ENCODE measurements around the gene TRNAU1AP.
"Not testable (repeated sequence)": the region's sequence is repeated elsewhere in the genome, so short reads cannot be mapped to it uniquely, and the experiment has no call there.

The TRNAU1AP gene

DNA sequence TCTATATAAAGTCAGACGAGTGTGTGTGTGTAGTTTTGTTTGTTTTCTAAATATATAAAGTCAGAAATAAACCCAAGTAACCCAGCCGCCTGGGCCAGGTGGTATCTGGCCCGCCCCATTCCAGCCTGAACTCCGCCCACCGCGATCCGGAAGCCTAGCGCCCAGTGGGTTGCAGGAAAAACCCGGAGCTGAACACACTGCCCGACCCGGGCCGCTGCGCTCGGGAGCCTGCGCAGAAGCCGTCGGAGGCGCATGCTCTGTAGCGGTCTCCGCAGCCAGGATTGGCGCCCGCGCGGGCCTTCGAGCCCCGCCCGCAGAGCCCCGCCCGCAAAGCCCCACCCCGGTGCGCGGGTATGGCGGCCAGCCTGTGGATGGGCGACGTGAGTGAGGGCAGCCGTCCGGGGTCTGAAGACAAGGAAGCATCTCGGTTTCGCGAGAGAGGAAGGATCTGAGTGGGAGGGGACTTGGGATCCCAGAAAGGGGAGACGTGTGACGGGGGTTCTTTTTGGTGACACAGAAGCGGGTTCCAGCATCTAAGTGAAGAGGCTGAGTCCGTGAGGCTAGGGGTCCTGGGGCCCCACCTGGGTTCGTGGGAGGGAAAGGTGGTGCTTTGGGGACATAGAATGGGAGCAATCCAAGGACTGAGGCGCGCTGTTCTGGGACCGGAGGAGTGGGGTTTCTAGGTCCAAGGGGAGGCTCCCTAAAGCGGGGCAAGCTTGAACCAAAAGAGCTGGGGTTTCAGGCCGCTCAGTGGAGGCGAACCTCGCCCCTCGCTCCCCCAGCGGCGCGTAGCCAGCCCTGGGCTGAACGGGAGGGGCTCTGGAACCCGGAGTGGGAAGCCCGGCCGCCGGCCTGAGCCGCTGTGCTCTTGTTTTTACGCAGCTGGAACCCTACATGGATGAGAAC lies at the start of gene TRNAU1AP:
TSS of gene TRNAU1AP (plus strand) at position 328 of the 906 bp plus-strand sequence. CDS start at position 354, 26 bp downstream.
- DNase-seq, result peak; percentile 54 to 86

DNA sequence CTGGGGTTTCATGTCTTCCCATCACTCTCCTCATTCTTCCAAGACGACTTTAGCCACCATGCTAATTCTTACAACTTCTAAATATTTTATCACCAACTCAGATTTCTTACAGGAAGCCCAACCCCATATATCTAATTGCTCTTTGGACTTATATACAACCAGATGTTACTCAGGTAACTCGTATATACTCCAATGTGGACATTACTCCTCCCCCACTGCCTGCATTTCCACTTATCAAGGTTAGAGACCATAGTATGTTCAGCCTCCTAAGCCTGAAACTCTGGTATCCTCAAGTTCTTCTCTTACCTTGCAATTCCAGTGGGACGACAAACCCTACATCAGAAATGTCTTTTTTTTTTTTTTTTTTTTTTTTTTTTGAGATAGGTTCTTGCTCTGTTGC lies 49.8 kb upstream of the TRNAU1AP start:
- DNase-seq, result no peak

DNA sequence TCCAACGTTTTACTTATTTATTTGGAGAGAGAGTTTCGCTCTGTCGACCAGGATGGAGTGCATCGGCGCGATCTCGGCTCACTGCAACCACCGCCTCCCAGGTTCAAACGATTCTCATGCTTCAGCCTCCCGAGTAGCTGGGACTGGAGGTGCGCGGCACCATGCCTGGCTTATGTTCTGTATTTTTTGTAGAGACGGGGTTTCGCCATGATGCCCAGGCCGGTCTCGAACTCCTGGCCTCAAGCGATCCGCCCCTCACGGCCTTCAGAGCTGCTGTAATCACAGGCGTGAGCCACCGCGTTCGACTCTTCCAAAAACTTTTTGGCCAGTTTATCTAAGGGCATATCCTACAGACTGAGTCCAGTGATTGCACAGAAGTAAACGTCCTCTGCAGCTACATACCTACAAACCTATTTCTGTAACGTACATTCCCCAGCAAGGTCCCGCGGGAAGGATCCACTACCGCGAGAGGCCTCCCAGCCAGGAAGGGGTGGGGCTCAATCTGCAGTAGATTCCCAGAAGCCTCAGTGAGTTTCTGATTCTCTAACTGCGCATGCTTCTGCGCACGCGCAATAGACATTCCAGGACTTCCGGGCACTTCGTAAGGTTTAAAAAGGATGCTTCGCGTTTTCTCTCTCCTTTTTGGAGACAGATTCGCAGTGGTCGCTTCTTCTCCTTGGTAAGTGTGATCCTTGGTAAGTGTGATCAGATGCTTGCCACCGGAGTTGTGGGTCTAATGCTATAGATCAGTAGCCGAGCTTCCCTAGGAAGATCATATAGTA lies 47.3 kb upstream of the TRNAU1AP start, which contains the start of gene RCC1:
TSS of gene RCC1 (plus strand) at position 638 of the 782 bp plus-strand sequence. CDS start 23,824 bp downstream, outside the sequence.
- peak; percentile 84 to 95 for DNase-seq

DNA sequence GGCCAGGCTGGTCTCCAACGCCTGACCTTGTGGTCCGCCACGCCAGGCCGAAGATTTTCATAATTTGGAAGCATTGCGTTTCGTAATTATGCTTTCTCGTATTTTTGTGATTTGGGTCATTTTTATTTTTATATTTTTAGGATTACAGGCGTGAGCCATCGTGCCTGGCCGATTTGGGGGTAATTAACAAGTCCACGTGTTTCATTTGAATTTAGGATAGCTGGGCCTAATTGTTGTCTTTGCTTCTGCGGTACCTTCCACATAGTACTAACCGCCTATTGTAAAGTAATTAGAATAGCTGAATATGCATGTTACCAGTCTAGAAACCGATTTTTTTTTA lies 46.0 kb upstream of the TRNAU1AP start:
- DNase-seq, result no peak

DNA sequence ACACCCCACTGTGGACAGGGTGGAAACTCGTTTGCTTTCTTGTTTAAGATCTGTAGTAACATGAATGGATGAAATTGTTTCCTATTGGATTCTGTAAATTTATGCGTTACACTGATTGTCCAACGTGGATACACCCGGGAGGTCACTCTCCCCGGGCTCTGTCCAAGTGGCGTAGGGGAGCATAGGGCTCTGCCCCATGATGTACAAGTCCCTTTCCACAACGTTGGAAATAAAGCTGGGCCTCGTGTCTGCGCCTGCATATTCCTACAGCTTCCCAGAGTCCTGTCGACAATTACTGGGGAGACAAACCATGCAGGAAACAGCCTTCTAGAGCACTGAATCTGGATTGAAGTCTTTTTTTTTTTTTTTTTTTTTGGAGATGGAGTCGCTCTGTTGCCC lies 45.6 kb upstream of the TRNAU1AP start:
- DNase-seq, result no peak

DNA sequence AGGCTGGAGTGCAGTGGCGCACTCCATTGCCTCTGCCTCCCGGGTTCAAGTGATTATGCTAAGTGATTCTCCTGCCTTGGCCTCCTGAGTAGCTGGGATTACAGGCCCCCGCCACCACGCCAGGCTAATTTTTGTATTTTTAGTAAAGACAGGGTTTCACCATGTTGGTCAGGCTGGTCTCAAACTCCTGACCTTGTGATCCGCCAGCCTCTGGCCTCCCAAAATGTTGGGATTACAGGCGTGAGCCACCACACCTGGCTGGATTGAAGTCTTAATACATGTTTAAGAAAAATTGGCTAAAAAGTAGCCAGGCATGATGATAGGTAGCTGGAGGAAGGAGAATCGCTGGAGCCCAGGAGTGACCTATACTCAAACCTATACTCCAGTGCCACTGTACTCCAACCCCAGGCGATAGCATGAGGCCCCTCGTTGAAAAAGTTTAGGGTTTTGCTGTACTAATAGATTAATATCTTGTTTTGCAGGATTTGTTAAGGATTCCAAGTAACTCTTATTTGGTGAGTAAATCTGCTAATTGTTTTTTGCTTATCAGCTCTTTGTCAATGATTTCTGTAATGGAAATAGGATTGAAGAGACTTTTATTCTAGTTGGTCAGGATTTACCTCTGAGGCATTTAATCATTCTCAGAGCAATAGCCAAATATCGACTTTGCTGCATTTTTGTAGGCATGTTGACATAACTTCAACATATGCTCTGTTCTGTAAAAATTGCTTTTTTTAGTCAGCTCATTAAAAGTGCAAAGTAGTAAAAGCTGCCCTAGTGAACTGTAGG lies 45.0 kb upstream of the TRNAU1AP start:
- DNase-seq, result no peak

DNA sequence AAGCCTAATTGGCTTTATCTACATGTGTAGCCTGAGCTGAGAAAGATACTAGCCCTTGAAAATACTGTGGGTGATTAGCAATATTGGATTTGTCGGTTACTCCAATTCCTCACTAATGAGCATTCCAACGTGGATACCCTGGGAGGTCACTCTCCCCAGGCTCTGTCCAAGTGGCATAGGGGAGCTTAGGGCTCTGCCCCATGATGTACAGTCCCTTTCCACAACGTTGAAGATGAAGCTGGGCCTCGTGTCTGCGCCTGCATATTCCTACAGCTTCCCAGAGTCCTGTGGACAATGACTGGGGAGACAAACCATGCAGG lies 44.5 kb upstream of the TRNAU1AP start:
- no peak for DNase-seq

DNA sequence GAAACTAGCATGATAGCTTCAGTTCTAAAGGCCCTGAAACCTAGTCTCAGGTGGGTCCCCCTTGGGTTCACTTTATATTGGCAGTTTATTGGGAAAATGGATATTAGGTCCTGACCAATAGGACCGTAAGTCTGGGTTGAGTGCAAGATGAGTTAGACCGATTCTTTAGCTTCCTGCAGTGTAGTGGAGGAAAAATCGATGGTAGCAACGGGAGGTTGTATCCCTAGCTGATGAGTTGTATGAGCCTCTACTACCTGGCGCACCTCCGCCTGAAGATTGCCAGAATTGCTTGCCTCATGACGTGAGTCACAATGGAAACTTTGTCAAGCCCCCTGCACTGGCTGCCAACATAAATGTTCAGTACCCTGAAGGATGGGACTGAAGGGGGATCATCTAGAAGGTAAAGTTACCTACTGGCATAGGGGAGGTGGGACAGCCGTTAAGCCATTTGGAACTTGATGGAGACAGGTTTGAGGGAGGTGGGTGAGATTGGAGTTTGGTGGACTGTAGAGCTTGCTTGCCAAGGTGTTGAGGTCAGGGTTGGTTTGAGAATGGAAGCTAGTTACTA lies 43.1 kb upstream of the TRNAU1AP start:
- no peak for DNase-seq

DNA sequence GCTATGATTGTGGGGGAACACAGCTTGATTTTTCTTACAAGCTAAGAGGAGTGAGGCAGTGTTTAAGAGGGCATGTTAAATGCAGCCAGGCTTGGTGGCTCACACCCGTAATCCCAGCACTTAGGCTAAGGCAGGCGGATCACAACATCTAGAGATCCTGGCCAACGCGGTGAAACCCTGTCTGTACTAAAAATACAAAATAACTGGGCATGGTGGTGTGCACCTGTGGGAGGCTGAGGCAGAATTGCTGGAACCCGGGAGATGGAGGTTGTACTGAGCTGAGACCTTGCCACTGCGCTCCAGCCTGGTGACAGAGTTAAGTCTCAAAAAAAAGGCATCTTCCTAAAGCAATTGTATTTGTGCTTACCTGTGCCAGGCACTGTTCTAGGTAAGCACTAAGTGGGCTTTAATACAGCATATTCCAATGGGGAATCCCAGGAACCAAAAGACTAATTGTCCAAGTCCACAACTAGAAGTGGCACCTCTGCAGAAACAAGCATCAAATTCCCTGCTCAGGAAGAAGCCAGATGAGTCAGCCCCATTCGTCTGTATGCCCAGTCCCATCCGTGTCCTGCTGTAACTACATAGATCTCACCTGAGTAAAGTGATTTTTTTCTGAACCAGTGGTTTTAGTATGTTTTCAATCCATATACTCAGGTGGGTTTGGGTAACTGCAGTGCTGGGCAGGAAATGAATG lies 42.5 kb upstream of the TRNAU1AP start:
- DNase-seq, result peak in 1 of 2 experiments; percentile 48

DNA sequence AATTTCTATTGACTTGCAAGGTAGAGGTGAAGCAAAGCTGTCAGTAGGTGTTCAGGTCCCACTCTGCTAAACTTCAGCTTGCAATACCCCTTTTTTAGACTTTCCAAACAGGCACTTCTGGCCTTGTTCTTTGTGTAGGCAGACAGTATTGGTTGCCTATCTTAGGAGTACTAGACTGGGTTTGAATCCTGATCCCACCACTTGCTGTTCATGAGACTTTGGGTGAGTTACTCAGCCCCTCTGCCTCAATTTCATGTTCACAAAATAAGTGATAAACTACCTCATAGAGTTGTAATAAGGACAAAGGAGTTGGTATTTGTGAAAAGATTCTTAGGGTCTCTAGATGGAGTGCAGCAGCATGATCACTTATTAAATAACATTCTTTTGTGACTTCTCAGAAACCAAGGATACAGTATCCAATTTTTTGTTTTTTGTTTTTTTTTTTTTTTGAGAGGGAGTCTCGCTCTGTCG lies 41.9 kb upstream of the TRNAU1AP start:
- DNase-seq, result peak in 1 of 2 experiments; percentile 46

DNA sequence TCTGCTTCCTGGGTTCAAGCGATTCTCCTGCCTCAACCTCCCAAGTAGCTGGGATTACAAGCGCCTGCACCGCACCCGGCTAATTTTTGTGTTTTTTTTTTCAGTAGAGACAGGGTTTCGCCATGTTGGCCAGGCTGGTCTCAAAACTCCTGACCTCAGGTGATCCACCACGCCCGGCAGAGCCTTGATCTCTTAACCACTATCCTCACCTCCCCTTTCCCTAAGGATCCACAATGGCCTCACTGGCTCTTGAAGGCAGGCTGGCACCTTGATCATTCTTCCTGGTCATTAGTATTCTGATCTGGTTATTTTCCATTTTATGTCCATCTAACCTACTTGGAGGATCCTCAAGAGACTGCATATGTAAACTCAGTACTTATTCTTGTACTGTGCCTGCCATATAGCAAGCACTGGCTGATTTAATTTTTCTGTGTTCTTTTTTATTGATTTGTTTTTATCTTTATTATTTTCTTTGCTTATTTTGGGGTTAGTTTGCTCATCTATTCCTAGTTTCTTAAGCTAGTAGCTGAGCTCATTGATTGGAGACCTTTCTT lies 40.8 kb upstream of the TRNAU1AP start:
- peak in 1 of 2 experiments; percentile 28 for DNase-seq

DNA sequence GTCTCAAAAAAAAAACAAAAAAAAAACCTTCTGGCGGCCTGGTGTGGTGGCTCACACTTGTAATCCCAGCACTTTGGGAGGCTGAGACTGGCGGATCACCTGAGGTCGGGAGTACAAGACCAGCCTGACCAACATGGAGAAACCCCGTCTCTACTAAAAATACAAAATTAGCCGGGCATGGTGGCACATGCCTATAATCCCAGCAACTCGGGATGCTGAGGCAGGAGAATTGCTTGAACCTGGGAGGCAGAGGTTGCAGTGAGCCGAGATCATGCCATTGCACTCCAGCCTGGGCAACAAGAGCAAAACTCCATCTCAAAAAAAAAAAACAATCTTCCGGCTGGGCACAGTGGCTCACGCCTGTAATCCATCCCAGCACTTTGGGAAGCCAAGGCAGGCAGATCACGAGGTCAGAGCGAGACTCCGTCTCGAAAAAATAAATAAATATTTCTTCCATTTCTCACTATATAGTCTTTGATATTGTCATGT lies 38.4 kb upstream of the TRNAU1AP start:
- DNase-seq, result not testable (repeated sequence)

DNA sequence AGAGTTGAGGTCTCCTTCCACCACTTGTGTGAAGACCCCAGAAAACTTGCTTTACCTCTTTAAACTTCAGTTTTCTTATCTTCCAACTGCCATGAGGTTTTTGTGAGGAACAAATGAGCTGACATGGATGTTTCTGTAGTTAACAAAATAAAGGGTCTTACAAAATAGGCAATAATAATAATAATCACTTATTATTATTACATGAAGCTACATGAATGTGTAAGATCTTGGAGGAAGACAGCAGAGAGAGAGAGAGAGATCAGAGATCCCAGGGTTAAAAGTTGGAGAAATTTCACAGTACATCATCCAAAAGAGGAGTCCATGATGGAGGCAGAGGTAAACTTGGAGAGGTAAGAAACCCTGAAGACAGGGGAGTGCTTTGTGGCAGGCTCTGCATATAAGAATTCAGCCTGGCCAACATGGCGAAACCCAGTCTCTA lies 36.3 kb upstream of the TRNAU1AP start:
- DNase-seq, result no peak

DNA sequence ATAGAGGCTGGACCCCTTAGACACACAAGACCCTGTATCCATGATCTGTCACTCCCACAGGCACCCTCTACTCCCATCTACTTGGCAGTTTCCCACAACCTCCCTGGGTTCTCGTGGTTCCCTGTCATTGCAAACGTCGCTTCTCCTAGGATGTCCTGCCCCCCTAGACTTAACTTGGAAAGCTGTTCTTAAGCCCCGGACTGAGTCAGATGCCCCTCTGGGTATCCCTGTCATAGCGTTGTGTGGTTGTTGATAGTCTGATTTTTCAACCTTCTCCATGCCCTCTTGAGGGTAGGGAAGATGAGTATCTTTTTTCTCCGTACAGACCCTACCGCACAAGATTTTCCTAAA lies 35.3 kb upstream of the TRNAU1AP start:
- DNase-seq, result peak in 1 of 2 experiments; percentile 55

DNA sequence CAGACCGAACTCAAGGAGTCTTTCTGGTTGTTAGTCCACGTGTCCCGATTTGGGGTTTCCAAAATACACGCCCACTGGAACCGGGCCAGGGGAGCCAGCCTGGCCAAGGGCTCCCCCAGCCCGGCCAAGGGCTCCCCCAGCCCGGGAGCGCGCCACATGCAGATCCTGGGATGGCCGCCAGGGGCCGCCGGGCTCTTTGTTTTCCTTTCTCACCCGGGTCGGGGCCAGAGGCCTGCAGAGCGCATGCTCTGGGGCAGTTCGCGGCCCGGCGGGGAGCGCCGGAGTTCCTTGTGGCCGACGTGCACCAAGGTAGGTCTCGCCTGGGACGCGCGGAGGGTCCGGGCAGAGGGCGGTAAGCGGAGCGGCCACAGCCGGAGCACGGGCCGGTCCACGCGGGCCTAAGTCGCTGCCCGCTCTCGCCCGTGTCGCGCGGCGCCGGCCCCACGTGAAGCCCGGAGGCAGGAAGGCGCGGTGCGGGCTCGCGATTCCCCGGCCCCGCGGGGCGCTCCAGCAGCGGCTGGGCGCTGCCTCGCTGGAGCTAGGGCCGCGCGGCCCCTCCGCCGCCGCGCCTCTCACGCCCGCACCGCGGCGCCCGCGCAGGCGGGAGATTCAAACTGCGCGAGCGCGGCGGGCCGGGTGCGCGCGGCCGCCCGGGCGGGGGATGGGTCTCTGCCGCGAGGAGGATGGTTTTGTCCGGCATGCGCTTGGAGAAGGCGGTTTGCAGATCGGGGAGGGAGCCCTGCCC lies 34.7 kb upstream of the TRNAU1AP start:
- peak; percentile 61 to 65 for DNase-seq

DNA sequence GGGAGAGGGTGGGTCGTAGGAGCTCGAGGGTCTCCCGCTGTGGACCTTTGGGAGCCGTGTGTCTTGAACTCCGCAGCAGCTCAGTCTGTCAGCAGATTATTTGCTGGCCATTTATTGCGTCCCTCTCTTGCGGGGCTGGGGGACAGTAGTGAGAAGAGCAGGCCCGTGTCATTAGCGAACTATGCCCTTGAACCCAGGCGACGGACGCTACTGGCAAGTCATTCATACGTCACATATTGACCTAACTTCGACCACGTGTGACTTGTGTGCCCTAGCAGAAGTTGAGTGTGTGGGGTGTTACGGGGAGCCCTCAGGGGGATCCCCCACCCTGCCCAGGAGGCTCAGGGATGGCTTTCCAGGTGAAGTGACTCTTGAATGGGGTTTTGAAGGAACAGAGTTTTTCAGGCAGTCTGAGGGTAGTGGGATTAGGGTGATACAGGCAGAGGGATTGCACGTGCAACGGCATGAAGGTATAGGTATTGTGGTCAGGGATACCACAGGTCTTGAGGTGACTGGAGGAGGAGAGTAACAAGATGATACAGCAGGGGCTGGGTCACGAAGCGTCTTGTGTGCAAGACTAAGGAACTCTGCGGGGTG lies 34.0 kb upstream of the TRNAU1AP start:
- DNase-seq, result peak in 1 of 2 experiments; percentile 25

DNA sequence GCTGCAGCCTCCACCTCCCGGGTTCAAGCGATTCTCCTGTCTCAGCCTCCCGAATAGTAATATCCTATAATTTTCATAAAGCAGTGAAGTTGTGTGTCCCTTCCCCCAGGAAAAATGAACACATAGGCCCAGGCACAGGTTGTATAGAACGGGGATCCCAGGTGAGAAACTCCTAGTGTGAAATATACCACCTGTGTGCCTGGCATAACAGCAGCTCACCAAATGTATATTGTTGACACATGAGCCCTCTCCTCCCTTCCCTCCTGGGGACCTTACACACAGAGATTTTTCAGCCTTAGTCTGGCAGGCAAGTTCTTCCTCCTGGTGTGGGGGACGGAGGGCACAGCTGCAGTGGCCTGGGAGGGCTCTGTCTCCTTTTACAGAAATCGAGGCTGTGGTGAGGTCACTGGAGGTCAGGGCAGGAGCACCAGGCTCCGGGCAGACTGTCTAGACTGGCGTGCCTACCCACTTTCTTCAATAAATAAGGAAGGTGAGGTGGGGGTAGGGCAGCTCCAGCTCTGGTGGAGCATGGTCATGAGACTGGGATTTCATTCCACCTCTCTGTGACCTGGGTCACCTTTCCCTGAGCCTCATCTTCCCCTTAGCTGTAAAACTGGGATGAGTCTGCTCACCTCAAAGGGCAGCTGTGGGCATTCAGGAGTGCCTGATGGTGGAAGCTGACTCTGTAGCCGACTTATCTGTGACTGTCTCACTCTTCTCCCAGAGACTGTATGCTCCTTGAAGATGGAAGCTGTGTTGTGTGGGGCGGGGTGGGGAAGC lies 32.7 kb upstream of the TRNAU1AP start:
- no peak for DNase-seq

DNA sequence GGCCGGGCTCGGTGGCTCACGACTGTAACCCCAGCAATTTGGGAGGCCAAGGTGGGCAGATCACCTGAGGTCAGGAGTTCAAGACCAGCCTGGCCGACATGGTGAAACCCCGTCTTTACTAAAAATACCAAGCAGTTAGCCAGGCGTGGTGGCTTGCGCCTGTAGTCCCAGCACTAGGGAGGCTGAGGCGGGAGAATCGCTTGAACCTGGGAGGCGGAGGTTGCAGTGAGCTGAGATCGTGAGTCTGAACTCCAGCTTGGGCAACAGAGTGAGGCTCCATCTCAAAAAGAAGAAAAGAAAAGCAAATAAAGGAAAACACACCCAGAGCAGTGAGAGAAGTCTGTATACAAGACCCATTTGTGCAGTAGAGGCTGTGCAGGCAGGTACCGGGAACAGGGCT lies 32.1 kb upstream of the TRNAU1AP start:
- not testable (repeated sequence) for DNase-seq

DNA sequence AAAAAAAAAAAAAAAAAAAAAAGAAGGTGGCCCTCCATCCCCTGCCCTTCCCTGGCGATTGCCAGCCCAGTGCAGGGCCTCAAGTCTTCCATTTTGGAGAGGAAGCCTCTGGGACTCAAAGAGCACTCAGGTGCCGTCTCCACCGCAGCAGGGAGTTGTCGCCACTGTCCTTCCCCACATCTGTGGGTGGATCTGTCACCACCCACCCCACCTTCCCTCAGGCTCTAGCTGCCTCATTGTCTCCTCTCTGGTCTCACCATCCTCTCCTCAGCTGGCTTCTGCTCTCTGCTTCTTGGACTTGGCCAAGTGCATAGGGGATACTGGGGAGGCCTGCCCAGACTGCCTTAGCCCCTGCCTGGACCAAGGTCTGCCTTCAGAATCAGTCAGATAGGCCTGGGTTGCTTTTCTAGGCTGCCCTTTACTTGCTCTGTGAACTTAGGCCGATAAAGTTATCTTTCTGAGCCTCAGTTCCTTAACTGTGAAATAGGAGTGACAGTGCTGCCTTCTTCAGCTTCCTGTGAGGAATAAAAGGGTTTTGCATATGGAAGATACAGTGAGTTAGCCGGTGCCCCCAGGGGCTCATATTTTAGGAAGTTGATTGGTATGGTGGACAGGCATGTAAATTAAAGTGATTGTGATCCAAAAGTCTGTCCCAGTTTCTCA lies 31.3 kb upstream of the TRNAU1AP start:
- no peak for DNase-seq

Measured in SW 1271 (cell line).